ENCODE results near the gene BRME1.

BRME1 gene

GRCh38 chr19:13938301-13939064, 32.6 kb upstream of the BRME1 start, which contains the start of gene PODNL1:
Gene PODNL1, minus strand, starts transcription at chr19:13938417. Its CDS starts 236 bp downstream, at chr19:13938181.
- FAIRE-seq (no peak), DNase-seq (ENCODE audit: insufficient read length, low spot score) (no peak)
- no peak for TF ChIP-seq TAF1 (IDR thresholded peaks at IDR 0.05; ENCODE audit: low read depth, low read length)
- TF ChIP-seq POLR2A (IDR thresholded peaks at IDR 0.05; ENCODE audit: low read depth, low read length): no peak
- TF ChIP-seq SPI1 (IDR thresholded peaks at IDR 0.05; ENCODE audit: low read depth, low read length): no peak
- TF ChIP-seq POLR2AphosphoS5 (IDR thresholded peaks at IDR 0.05; ENCODE audit: low read depth, low read length): no peak
- TF ChIP-seq PAX5 (IDR thresholded peaks at IDR 0.05; ENCODE audit: insufficient read depth, low read length, severe bottlenecking): no peak
- TF ChIP-seq POU2F2 (IDR thresholded peaks at IDR 0.05; ENCODE audit: low read depth, low read length): no peak

- DNase-seq (ENCODE audit: insufficient read length, low spot score): no peak
- no peak for FAIRE-seq
- TF ChIP-seq SPI1 (IDR thresholded peaks at IDR 0.05; ENCODE audit: low read depth, low read length) (no peak), POLR2AphosphoS5 (IDR thresholded peaks at IDR 0.05; ENCODE audit: low read depth, low read length) (no peak), TAF1 (IDR thresholded peaks at IDR 0.05; ENCODE audit: low read depth, low read length) (no peak), POU2F2 (IDR thresholded peaks at IDR 0.05; ENCODE audit: low read depth, low read length) (no peak), POLR2A (IDR thresholded peaks at IDR 0.05; ENCODE audit: low read depth, low read length) (no peak), PAX5 (IDR thresholded peaks at IDR 0.05; ENCODE audit: insufficient read depth, low read length, severe bottlenecking) (no peak)
Observed at GRCh38 chr19:13937479-13938300, 31.8 kb upstream of the BRME1 start.

GRCh38 chr19:13935765-13936510, 30.0 kb upstream of the BRME1 start:
- TF ChIP-seq TAF1 (IDR thresholded peaks at IDR 0.05; ENCODE audit: low read depth, low read length): no peak
- TF ChIP-seq POU2F2 (IDR thresholded peaks at IDR 0.05; ENCODE audit: low read depth, low read length): no peak
- no peak for TF ChIP-seq SPI1 (IDR thresholded peaks at IDR 0.05; ENCODE audit: low read depth, low read length)
- TF ChIP-seq PAX5 (IDR thresholded peaks at IDR 0.05; ENCODE audit: insufficient read depth, low read length, severe bottlenecking): no peak
- no peak for TF ChIP-seq POLR2AphosphoS5 (IDR thresholded peaks at IDR 0.05; ENCODE audit: low read depth, low read length)
- no peak for TF ChIP-seq POLR2A (IDR thresholded peaks at IDR 0.05; ENCODE audit: low read depth, low read length)

GRCh38 chr19:13934785-13935109, 28.8 kb upstream of the BRME1 start:
- peak; percentile 13 for FAIRE-seq

More at GRCh38 chr19:13935765-13936510, 30.0 kb upstream of the BRME1 start:
- no peak for DNase-seq (ENCODE audit: insufficient read length, low spot score)
- no peak for FAIRE-seq

GRCh38 chr19:13932911-13933393, 27.0 kb upstream of the BRME1 start:
- FAIRE-seq (no peak), DNase-seq (ENCODE audit: insufficient read length, low spot score) (no peak)
- TF ChIP-seq POLR2AphosphoS5 (IDR thresholded peaks at IDR 0.05; ENCODE audit: low read depth, low read length): no peak
- no peak for TF ChIP-seq SPI1 (IDR thresholded peaks at IDR 0.05; ENCODE audit: low read depth, low read length)
- TF ChIP-seq POLR2A (IDR thresholded peaks at IDR 0.05; ENCODE audit: low read depth, low read length): no peak

More at GRCh38 chr19:13934785-13935109, 28.8 kb upstream of the BRME1 start:
- TF ChIP-seq SPI1 (IDR thresholded peaks at IDR 0.05; ENCODE audit: low read depth, low read length) (no peak), TAF1 (IDR thresholded peaks at IDR 0.05; ENCODE audit: low read depth, low read length) (no peak), POU2F2 (IDR thresholded peaks at IDR 0.05; ENCODE audit: low read depth, low read length) (no peak), PAX5 (IDR thresholded peaks at IDR 0.05; ENCODE audit: insufficient read depth, low read length, severe bottlenecking) (no peak), POLR2AphosphoS5 (IDR thresholded peaks at IDR 0.05; ENCODE audit: low read depth, low read length) (no peak), POLR2A (IDR thresholded peaks at IDR 0.05; ENCODE audit: low read depth, low read length) (no peak)
- no peak for DNase-seq (ENCODE audit: insufficient read length, low spot score)

- FAIRE-seq (no peak), DNase-seq (ENCODE audit: insufficient read length, low spot score) (no peak)
- no peak for TF ChIP-seq POLR2A (IDR thresholded peaks at IDR 0.05; ENCODE audit: low read depth, low read length)
- TF ChIP-seq POLR2AphosphoS5 (IDR thresholded peaks at IDR 0.05; ENCODE audit: low read depth, low read length): no peak
- no peak for TF ChIP-seq SPI1 (IDR thresholded peaks at IDR 0.05; ENCODE audit: low read depth, low read length)
- TF ChIP-seq TAF1 (IDR thresholded peaks at IDR 0.05; ENCODE audit: low read depth, low read length): no peak
- TF ChIP-seq POU2F2 (IDR thresholded peaks at IDR 0.05; ENCODE audit: low read depth, low read length): no peak
- TF ChIP-seq PAX5 (IDR thresholded peaks at IDR 0.05; ENCODE audit: insufficient read depth, low read length, severe bottlenecking): no peak
Observed at GRCh38 chr19:13932149-13932637, 26.3 kb upstream of the BRME1 start.

- TF ChIP-seq SPI1 (IDR thresholded peaks at IDR 0.05; ENCODE audit: low read depth, low read length) (no peak), PAX5 (IDR thresholded peaks at IDR 0.05; ENCODE audit: insufficient read depth, low read length, severe bottlenecking) (no peak), TAF1 (IDR thresholded peaks at IDR 0.05; ENCODE audit: low read depth, low read length) (no peak), POLR2AphosphoS5 (IDR thresholded peaks at IDR 0.05; ENCODE audit: low read depth, low read length) (no peak), POU2F2 (IDR thresholded peaks at IDR 0.05; ENCODE audit: low read depth, low read length) (no peak), POLR2A (IDR thresholded peaks at IDR 0.05; ENCODE audit: low read depth, low read length) (no peak)
- FAIRE-seq: no peak
- no peak for DNase-seq (ENCODE audit: insufficient read length, low spot score)
Observed at GRCh38 chr19:13931391-13932148, 25.7 kb upstream of the BRME1 start.

- no peak for FAIRE-seq
- TF ChIP-seq POLR2AphosphoS5 (IDR thresholded peaks at IDR 0.05; ENCODE audit: low read depth, low read length): no peak
- no peak for TF ChIP-seq POLR2A (IDR thresholded peaks at IDR 0.05; ENCODE audit: low read depth, low read length)
- TF ChIP-seq TAF1 (IDR thresholded peaks at IDR 0.05; ENCODE audit: low read depth, low read length): no peak
- no peak for TF ChIP-seq PAX5 (IDR thresholded peaks at IDR 0.05; ENCODE audit: insufficient read depth, low read length, severe bottlenecking)
- no peak for TF ChIP-seq POU2F2 (IDR thresholded peaks at IDR 0.05; ENCODE audit: low read depth, low read length)
- TF ChIP-seq SPI1 (IDR thresholded peaks at IDR 0.05; ENCODE audit: low read depth, low read length): no peak
- no peak for DNase-seq (ENCODE audit: insufficient read length, low spot score)
Observed at GRCh38 chr19:13930402-13930801, 24.5 kb upstream of the BRME1 start.
